CD4-positive, alpha-beta memory T cell (primary cell): ENCODE data around the gene LHFPL4. TPM values are rescaled to one million over a fixed set of nuclear protein-coding genes. Genes with fewer than 3 reads are reported as not detected.

Experiments used
- CTCF ChIA-PET: fragments of 350-600 bp; sonication (Branson Sonifier 250); formaldehyde crosslinking; loops from one replicate; lab custom pipeline; 2021; ENCODE audit warnings: inconsistent platforms; ENCODE audit not compliant: partially characterized antibody; lab: Charles Lee
- POLR2A ChIA-PET: fragments of 350-600 bp; sonication (Branson Sonifier 250); formaldehyde crosslinking; loops from one replicate; lab custom pipeline; 2021; ENCODE audit not compliant: partially characterized antibody; lab: Charles Lee
- DNase-seq, 5 donors: peaks; one replicate each; pipeline versions ENCODE4 v3.0.0 to v3.0.0-alpha.2; 2020 to 2022; ENCODE audit warnings: mixed read lengths in 1 of 5
- H3K27ac ChIP-seq: one replicate; pipeline ENCODE4 v1.7.0; 2013; ENCODE audit warnings: low read depth, low read length
- H3K27me3 ChIP-seq: 2 replicates; pipeline ENCODE4 v1.7.0; 2013; ENCODE audit warnings: mild to moderate bottlenecking, low read length, moderate library complexity; ENCODE audit not compliant: insufficient read depth
- H3K36me3 ChIP-seq: 2 replicates; pipeline ENCODE4 v1.7.0; 2013; ENCODE audit warnings: mild to moderate bottlenecking, low read length, moderate library complexity; ENCODE audit not compliant: insufficient read depth
- H3K4me1 ChIP-seq: 2 replicates; pipeline ENCODE4 v1.7.0; 2013; ENCODE audit warnings: mild to moderate bottlenecking, low read length, moderate library complexity; ENCODE audit not compliant: insufficient read depth
- H3K4me3 ChIP-seq, 2 donors: one replicate each; pipeline ENCODE4 v1.7.0; 2013; ENCODE audit warnings: low read length in 2 of 2, mild to moderate bottlenecking in 1 of 2
- H3K9me3 ChIP-seq, 2 donors: one replicate each; pipeline ENCODE4 v1.7.0; 2013; ENCODE audit warnings: low read length in 2 of 2, control low read depth in 1 of 2; ENCODE audit not compliant: control insufficient read depth in 1 of 2
- H3K27ac Mint-ChIP-seq, 7 donors: one replicate each; pipeline ENCODE4 v1.8.0; 2020 to 2021; ENCODE audit warnings: mixed read lengths in 7 of 7, mild to moderate bottlenecking in 6 of 7, inconsistent platforms in 3 of 7, moderate library complexity in 3 of 7
- H3K27me3 Mint-ChIP-seq, 2 donors: one replicate each; pipeline ENCODE4 v1.8.0; 2020 to 2021; ENCODE audit warnings: mixed read lengths in 2 of 2
- H3K36me3 Mint-ChIP-seq, 2 donors: one replicate each; pipeline ENCODE4 v1.8.0; 2020 to 2021; ENCODE audit warnings: mixed read lengths in 2 of 2, inconsistent platforms in 1 of 2, mild to moderate bottlenecking in 1 of 2
- H3K4me1 Mint-ChIP-seq, 4 donors: one replicate each; pipeline ENCODE4 v1.8.0; 2020 to 2021; ENCODE audit warnings: mixed read lengths in 4 of 4, mild to moderate bottlenecking in 1 of 4
- H3K4me3 Mint-ChIP-seq, 8 donors: one replicate each; pipeline ENCODE4 v1.8.0; 2020 to 2021; ENCODE audit warnings: mixed read lengths in 8 of 8, mild to moderate bottlenecking in 7 of 8, moderate library complexity in 6 of 8, inconsistent platforms in 3 of 8
- H3K9me3 Mint-ChIP-seq, 8 donors: one replicate each; pipeline ENCODE4 v1.8.0; 2020 to 2021; ENCODE audit warnings: mixed read lengths in 8 of 8, mild to moderate bottlenecking in 5 of 8, inconsistent platforms in 3 of 8, moderate library complexity in 1 of 8
- intact Hi-C: fragments of 100-400 bp; cut with micrococcal nuclease; formaldehyde crosslinking; loops from one replicate; pipeline ENCODE4 v1.15.1; 2023
- polyA plus RNA-seq, 2 donors: library from polyadenylated mRNA; unstranded; fragments of 300-500 nt; fragmentation: Illumina TruSeq; gene quantifications; one replicate each; pipeline ENCODE4 v1.2.3, GENCODE V29; 2021
- total RNA-seq, 2 experiments: library from RNA; stranded (reverse); gene quantifications; one replicate each; pipeline ENCODE4 v1.2.3, GENCODE V29; 2021

The LHFPL4 gene
- total and polyA plus RNA-seq, 4 experiments from 2014 or later = 0.33 TPM; not detected in 3

GRCh38 chr3:9542182-9542581, 11.4 kb downstream of the LHFPL4 start:
- no peak overlapping the region for H3K4me3 Mint-ChIP-seq
- H3K9me3 Mint-ChIP-seq = peaks cover 0 to 8% (median under 1%) of the 10 kb centered on the region in 8 donors
- H3K27ac Mint-ChIP-seq = no peak overlapping the region
- no peaks in the 10 kb centered on the region for H3K36me3 ChIP-seq
- no peak overlapping the region for H3K4me3 ChIP-seq
- H3K36me3 Mint-ChIP-seq = no peaks in the 10 kb centered on the region
- no peak for DNase-seq
- H3K4me1 Mint-ChIP-seq = no peaks in the 10 kb centered on the region
- H3K27ac ChIP-seq = no peak overlapping the region
- peaks cover 7 to 22% of the 10 kb centered on the region in 2 donors for H3K27me3 Mint-ChIP-seq
- no peaks in the 10 kb centered on the region for H3K9me3 ChIP-seq
- CTCF ChIA-PET = interaction anchor here (0.7 kb wide), 1 partner anchor 1321 kb away, joined by 3 read pairs; no protein-coding TSS in a partner anchor
- H3K27me3 ChIP-seq = no peaks in the 10 kb centered on the region
- H3K4me1 ChIP-seq = no peaks in the 10 kb centered on the region
- POLR2A ChIA-PET = no interaction called here
- intact Hi-C loops = no loop called here

- POLR2A ChIA-PET = no interaction called here
- Histone ChIP-seq H3K27ac (no peak overlapping the region), H3K9me3 (no peaks in the 10 kb centered on the region), H3K4me1 (no peaks in the 10 kb centered on the region), H3K36me3 (no peaks in the 10 kb centered on the region), H3K27me3 (no peaks in the 10 kb centered on the region), H3K4me3 (no peak overlapping the region)
- CTCF ChIA-PET = no interaction called here
- Mint-ChIP-seq H3K27ac (no peak overlapping the region), H3K36me3 (no peaks in the 10 kb centered on the region), H3K27me3 (peaks cover 9 to 11% of the 10 kb centered on the region in 2 donors), H3K4me1 (no peaks in the 10 kb centered on the region), H3K4me3 (no peak overlapping the region), H3K9me3 (peaks cover 0 to under 1% (median 0%) of the 10 kb centered on the region in 8 donors)
- no peak for DNase-seq
- intact Hi-C loops = no loop called here
Observed at GRCh38 chr3:9536212-9536611, 17.4 kb downstream of the LHFPL4 start.

- no peak overlapping the region for H3K27ac Mint-ChIP-seq
- intact Hi-C loops = no loop called here
- Histone ChIP-seq H3K36me3 (no peaks in the 10 kb centered on the region), H3K27ac (no peak overlapping the region), H3K4me3 (no peak overlapping the region), H3K9me3 (no peaks in the 10 kb centered on the region), H3K27me3 (no peaks in the 10 kb centered on the region), H3K4me1 (no peaks in the 10 kb centered on the region)
- H3K9me3 Mint-ChIP-seq = no peaks in the 10 kb centered on the region
- ChIA-PET POLR2A (no interaction called here), CTCF (no interaction called here)
- H3K27me3 Mint-ChIP-seq = peaks cover 6 to 7% of the 10 kb centered on the region in 2 donors
- H3K4me3 Mint-ChIP-seq = no peak overlapping the region
- no peaks in the 10 kb centered on the region for H3K4me1 Mint-ChIP-seq
- no peaks in the 10 kb centered on the region for H3K36me3 Mint-ChIP-seq
- DNase-seq = no peak
Observed at GRCh38 chr3:9534429-9534828, 19.2 kb downstream of the LHFPL4 start.

GRCh38 chr3:9525078-9525477, 28.5 kb downstream of the LHFPL4 start:
- intact Hi-C loops = no loop called here
- Mint-ChIP-seq H3K9me3 (peaks cover 0 to 12% (median 1%) of the 10 kb centered on the region in 8 donors), H3K4me1 (no peaks in the 10 kb centered on the region), H3K4me3 (no peak overlapping the region), H3K36me3 (no peaks in the 10 kb centered on the region), H3K27me3 (peaks cover 20 to 27% of the 10 kb centered on the region in 2 donors), H3K27ac (no peak overlapping the region)
- Histone ChIP-seq H3K9me3 (no peaks in the 10 kb centered on the region), H3K4me1 (no peaks in the 10 kb centered on the region), H3K4me3 (no peak overlapping the region), H3K36me3 (no peaks in the 10 kb centered on the region), H3K27ac (no peak overlapping the region), H3K27me3 (no peaks in the 10 kb centered on the region)
- DNase-seq = no peak
- ChIA-PET CTCF (no interaction called here), POLR2A (no interaction called here)

GRCh38 chr3:9514956-9515355, 38.7 kb downstream of the LHFPL4 start:
- POLR2A ChIA-PET = no interaction called here
- Mint-ChIP-seq H3K4me3 (no peak overlapping the region), H3K36me3 (no peaks in the 10 kb centered on the region), H3K4me1 (peaks cover 0 to 1% (median 0%) of the 10 kb centered on the region in 4 donors), H3K9me3 (no peaks in the 10 kb centered on the region), H3K27ac (no peak overlapping the region), H3K27me3 (peaks cover 9 to 12% of the 10 kb centered on the region in 2 donors)
- H3K4me1 ChIP-seq = no peaks in the 10 kb centered on the region
- CTCF ChIA-PET = interaction anchor here (3.3 kb wide), 1 partner anchor 11 kb away, joined by 18 read pairs; no protein-coding TSS in a partner anchor
- no peaks in the 10 kb centered on the region for H3K36me3 ChIP-seq
- no peak overlapping the region for H3K27ac ChIP-seq
- no peaks in the 10 kb centered on the region for H3K27me3 ChIP-seq
- intact Hi-C loops = no loop called here
- no peak overlapping the region for H3K4me3 ChIP-seq
- DNase-seq = no peak
- H3K9me3 ChIP-seq = no peaks in the 10 kb centered on the region

GRCh38 chr3:9514306-9514705, 39.3 kb downstream of the LHFPL4 start:
- Mint-ChIP-seq H3K4me1 (peaks cover 0 to 1% (median under 1%) of the 10 kb centered on the region in 4 donors), H3K27me3 (peaks cover 7 to 11% of the 10 kb centered on the region in 2 donors), H3K9me3 (no peaks in the 10 kb centered on the region), H3K4me3 (no peak overlapping the region), H3K27ac (no peak overlapping the region), H3K36me3 (no peaks in the 10 kb centered on the region)
- H3K4me1 ChIP-seq = no peaks in the 10 kb centered on the region
- intact Hi-C loops = no loop called here
- no peaks in the 10 kb centered on the region for H3K27me3 ChIP-seq
- H3K4me3 ChIP-seq = no peak overlapping the region
- H3K27ac ChIP-seq = no peak overlapping the region
- ChIA-PET POLR2A (no interaction called here), CTCF (no interaction called here)
- DNase-seq = no peak
- no peaks in the 10 kb centered on the region for H3K9me3 ChIP-seq
- no peaks in the 10 kb centered on the region for H3K36me3 ChIP-seq

- no peaks in the 10 kb centered on the region for H3K27me3 ChIP-seq
- ChIA-PET CTCF (interaction anchor here (1.1 kb wide), 1 partner anchor 9 kb away, joined by 6 read pairs; no protein-coding TSS in a partner anchor), POLR2A (no interaction called here)
- no peaks in the 10 kb centered on the region for H3K36me3 ChIP-seq
- DNase-seq = no peak
- Mint-ChIP-seq H3K4me3 (no peak overlapping the region), H3K4me1 (peaks cover 0 to 2% (median under 1%) of the 10 kb centered on the region in 4 donors), H3K9me3 (no peaks in the 10 kb centered on the region), H3K27me3 (peaks cover 14 to 15% of the 10 kb centered on the region in 2 donors), H3K36me3 (no peaks in the 10 kb centered on the region), H3K27ac (no peak overlapping the region)
- no peaks in the 10 kb centered on the region for H3K9me3 ChIP-seq
- H3K4me1 ChIP-seq = no peaks in the 10 kb centered on the region
- H3K27ac ChIP-seq = no peak overlapping the region
- intact Hi-C loops = no loop called here
- no peak overlapping the region for H3K4me3 ChIP-seq
Observed at GRCh38 chr3:9512456-9513045, 41.1 kb downstream of the LHFPL4 start.
